CD4-positive, alpha-beta T cell treated with Interferon alpha-2 for 1 hour (primary cell): ENCODE measurements around the gene SERPINA4.

Experiments
- DNase-seq, 2 donors: peaks; one replicate each; pipeline ENCODE4 v3.0.0-alpha.2; 2020 to 2022

SERPINA4 gene

DNA sequence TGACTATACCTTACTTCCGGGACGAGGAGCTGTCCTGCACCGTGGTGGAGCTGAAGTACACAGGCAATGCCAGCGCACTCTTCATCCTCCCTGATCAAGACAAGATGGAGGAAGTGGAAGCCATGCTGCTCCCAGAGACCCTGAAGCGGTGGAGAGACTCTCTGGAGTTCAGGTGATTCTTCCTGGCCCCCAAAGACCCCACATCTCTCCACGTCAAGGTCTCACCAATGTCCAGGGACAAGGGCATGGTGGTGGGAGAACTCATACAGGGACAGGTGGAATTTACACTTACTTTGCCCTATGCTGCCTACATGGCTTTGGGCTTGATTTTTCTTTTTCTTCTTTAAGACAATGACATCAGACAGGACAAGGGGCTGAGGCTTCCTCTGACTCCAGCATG, 58.1 kb downstream of the SERPINA4 start:
- DNase-seq, result no peak
